ENCODE measurements around the gene FIBCD1.

GRCh38 chr9:130927338-130927737 is 11.7 kb downstream of the FIBCD1 start:
- TF ChIP-seq CTCF (IDR thresholded peaks at IDR 0.05; ENCODE audit: insufficient read depth, low read depth, low read length) (no peak), EZH2 (IDR thresholded peaks at IDR 0.05; ENCODE audit: insufficient read depth, low read length) (no peak)

Data from astrocyte (in vitro differentiated cells and primary cell).